GM19099 (cell line): Measurements from ENCODE around the gene LYSMD1.

Source experiments
- POLR2A ChIP-seq: IDR thresholded peaks from 3 replicates; pipeline ENCODE4 v1.6.1; 2011; ENCODE audit warnings: low read depth; ENCODE audit not compliant: insufficient read length; ENCODE audit errors: extremely low read depth

The LYSMD1 gene

GRCh38 chr1:151146072-151146411 is 19.7 kb downstream of the LYSMD1 start:
- no peak for TF ChIP-seq POLR2A

GRCh38 chr1:151145304-151146071 is 20.2 kb downstream of the LYSMD1 start:
- TF ChIP-seq POLR2A, result no peak

GRCh38 chr1:151144474-151145303 is 21.0 kb downstream of the LYSMD1 start:
- no peak for TF ChIP-seq POLR2A

DNA sequence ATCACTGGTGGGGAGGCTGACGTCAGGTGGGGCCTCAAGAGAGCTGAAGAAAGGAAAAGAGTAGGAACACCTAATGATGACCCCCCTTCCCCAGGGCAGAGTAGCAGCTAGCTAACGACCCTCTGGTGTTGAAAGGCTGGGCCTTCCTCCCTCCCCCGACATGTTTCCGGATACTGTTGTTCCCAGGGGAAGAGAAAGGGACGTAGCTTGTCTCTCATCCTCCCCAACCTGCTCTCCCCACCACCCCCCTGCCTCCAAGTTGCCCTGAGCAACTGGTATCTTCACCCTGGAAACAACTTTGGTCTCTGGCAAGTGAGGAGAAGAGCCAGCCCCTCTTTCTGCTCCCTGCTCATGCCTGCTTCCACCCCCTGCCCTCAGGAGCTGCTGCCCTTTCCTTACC is 21.7 kb downstream of the LYSMD1 start:
- TF ChIP-seq POLR2A, result no peak

DNA sequence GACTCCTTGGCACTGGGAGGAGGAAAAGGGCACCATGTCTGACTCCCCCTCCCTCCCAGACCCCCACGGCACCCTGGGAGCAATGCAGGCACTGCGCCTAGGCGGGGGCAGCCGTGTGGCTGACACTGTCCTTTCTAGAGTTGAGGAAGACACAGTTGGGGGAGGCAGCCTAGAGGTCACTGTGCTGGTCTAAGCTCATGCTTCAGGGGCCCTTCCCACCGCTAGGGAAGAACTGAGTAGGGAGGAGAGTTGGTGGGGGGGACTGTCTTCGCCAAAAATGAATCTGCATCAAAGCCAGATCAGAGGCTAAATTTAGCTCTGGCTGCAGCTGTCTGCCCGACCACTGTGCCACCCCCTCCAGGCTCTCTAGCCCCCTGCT is 22.7 kb downstream of the LYSMD1 start:
- TF ChIP-seq POLR2A, result no peak

- TF ChIP-seq POLR2A, result no peak
These were observed 23.2 kb downstream of the LYSMD1 start for GRCh38 chr1:151142411-151143056.

DNA sequence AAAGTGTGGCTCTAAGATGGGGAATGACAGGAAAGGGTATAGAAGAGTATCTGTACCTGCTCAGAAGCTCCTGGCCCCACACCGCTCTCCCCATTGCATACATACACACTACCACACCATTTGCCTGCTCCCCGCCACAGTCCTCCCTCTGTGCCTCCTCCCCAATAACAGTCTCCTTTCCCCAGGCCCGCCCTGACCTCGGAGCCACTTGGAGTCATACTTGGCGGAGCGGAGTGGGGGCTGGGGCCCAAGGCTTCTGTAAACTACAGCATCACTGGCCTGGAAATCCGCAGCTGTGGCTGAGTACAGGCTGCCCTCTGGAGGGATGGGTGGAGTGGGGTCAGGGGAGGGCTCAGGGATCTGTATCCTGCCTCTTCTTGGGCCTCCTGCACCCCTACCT is 27.9 kb downstream of the LYSMD1 start:
- TF ChIP-seq POLR2A, result no peak

GRCh38 chr1:151135433-151136385 is 30.0 kb downstream of the LYSMD1 start:
- TF ChIP-seq POLR2A, result no peak

- no peak for TF ChIP-seq POLR2A
These were observed 30.7 kb downstream of the LYSMD1 start for GRCh38 chr1:151134991-151135390.

- no peak for TF ChIP-seq POLR2A
These were observed 31.3 kb downstream of the LYSMD1 start for GRCh38 chr1:151134396-151134795.

- TF ChIP-seq POLR2A, result no peak
These were observed 32.5 kb downstream of the LYSMD1 start for GRCh38 chr1:151133018-151133806.

DNA sequence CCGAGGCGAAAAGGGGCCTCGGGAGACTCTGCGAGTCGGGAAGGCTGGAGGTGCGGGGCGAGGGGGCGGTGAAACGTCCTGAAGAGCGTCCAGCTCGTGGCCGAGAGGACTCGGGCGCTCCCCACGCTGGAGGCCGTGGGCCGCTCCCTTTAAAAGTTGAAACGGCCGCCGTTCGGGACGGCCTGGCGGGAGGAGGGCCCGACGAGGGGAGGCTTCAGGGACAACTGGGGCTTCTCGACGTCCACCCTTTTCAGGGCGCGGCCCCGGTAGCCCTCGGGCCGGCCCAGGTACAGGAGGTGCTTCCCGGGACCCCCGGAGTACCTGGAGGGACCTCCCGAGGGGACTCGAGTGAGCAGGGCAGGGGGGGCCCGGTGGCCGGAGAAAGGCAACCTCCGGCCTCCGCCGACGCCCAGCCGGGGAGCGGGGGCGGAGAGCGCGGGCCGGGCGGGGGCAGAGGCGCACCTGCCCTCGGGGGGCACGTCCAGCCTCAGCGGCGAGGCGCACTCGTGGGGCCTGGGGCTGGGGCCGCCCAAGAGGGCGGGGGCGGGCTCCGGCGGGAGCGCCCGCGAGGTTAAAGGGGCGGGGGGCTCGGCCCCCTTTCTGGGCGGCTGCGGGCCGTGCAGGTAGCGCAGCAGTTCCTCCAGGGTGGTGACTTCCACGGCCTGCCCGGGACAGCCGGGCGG is 33.2 kb downstream of the LYSMD1 start:
- TF ChIP-seq POLR2A, result no peak

DNA sequence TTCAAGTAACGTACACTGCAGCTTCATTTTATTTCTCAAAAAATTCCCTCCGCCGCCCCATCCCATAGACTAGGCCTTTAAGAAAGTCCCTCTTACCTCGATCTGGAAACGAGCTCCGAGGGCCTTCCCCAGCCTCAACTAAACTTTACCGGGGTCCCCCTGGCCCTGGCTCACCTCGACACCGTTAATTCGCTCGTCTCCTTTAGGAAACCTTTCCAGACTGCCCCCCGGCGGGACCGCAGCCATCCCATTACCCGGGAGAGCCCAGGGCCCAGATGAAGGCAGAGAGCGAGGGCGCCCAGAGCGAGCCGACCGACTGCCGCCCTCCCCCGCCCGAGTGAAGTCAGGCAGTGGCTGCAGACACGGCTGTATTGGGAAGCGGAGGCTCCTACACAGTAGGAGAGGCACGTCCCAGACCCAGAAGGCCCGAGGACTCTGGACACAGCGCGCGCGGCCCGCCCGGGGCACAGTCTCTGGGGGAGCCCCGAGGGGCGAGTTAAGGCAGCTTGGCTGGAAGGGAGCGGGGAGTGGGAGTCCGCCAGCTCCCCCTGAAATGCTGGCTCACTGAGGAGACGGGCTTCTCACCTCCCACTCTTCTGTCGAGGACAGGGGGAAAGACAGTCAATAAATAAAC is 33.9 kb downstream of the LYSMD1 start:
- TF ChIP-seq POLR2A, result no peak
